Measurements from ENCODE around the gene SLC35A1.
"Not testable (repeated sequence)": the region's sequence is repeated elsewhere in the genome, so short reads cannot be mapped to it uniquely, and the experiment has no call there.

The SLC35A1 gene

GRCh38 chr6:87472525-87473418, at the start of gene SLC35A1:
SLC35A1 (plus strand) TSS chr6:87472974; CDS start chr6:87473004, 30 bp downstream.
- DNase-seq (ENCODE audit: low read depth): peak; percentile 32

GRCh38 chr6:87426789-87427188, 46.0 kb upstream of the SLC35A1 start:
- no peak for DNase-seq (ENCODE audit: low read depth)

- DNase-seq (ENCODE audit: low read depth): no peak
Measured at GRCh38 chr6:87430499-87430898, 42.3 kb upstream of the SLC35A1 start.

GRCh38 chr6:87431263-87431662, 41.5 kb upstream of the SLC35A1 start:
- DNase-seq (ENCODE audit: low read depth): no peak

- peak; percentile 36 for DNase-seq (ENCODE audit: low read depth)
Measured at GRCh38 chr6:87436435-87436834, 36.3 kb upstream of the SLC35A1 start.

- no peak for DNase-seq (ENCODE audit: low read depth)
Measured at GRCh38 chr6:87441711-87442110, 31.1 kb upstream of the SLC35A1 start.

- no peak for DNase-seq (ENCODE audit: low read depth)
Measured at GRCh38 chr6:87444362-87444761, 28.4 kb upstream of the SLC35A1 start.

GRCh38 chr6:87465051-87465450, 7.7 kb upstream of the SLC35A1 start:
- no peak for DNase-seq (ENCODE audit: low read depth)

- DNase-seq (ENCODE audit: low read depth): peak; percentile 11
Measured at GRCh38 chr6:87473419-87473903, 687 bp downstream of the SLC35A1 start.

GRCh38 chr6:87481931-87482330, 9.2 kb downstream of the SLC35A1 start:
- DNase-seq (ENCODE audit: low read depth): no peak

GRCh38 chr6:87482366-87482765, 9.6 kb downstream of the SLC35A1 start:
- no peak for DNase-seq (ENCODE audit: low read depth)

GRCh38 chr6:87483929-87484328, 11.2 kb downstream of the SLC35A1 start:
- DNase-seq (ENCODE audit: low read depth): no peak

- no peak for DNase-seq (ENCODE audit: low read depth)
Measured at GRCh38 chr6:87484491-87484890, 11.7 kb downstream of the SLC35A1 start.

GRCh38 chr6:87487555-87487954, 14.8 kb downstream of the SLC35A1 start:
- no peak for DNase-seq (ENCODE audit: low read depth)

GRCh38 chr6:87489326-87489725, 16.6 kb downstream of the SLC35A1 start:
- DNase-seq (ENCODE audit: low read depth): not testable (repeated sequence)

GRCh38 chr6:87494761-87495422, 22.1 kb downstream of the SLC35A1 start:
- no peak for DNase-seq (ENCODE audit: low read depth)

- no peak for DNase-seq (ENCODE audit: low read depth)
Measured at GRCh38 chr6:87498048-87498447, 25.3 kb downstream of the SLC35A1 start.

GRCh38 chr6:87501809-87502572, 29.2 kb downstream of the SLC35A1 start:
- no peak for DNase-seq (ENCODE audit: low read depth)

- DNase-seq (ENCODE audit: low read depth): no peak
Measured at GRCh38 chr6:87504441-87504840, 31.7 kb downstream of the SLC35A1 start.

- DNase-seq (ENCODE audit: low read depth): no peak
Measured at GRCh38 chr6:87514831-87515230, 42.1 kb downstream of the SLC35A1 start.

GRCh38 chr6:87518453-87518852, 45.7 kb downstream of the SLC35A1 start:
- no peak for DNase-seq (ENCODE audit: low read depth)

GRCh38 chr6:87522686-87523085, 49.9 kb downstream of the SLC35A1 start:
- DNase-seq (ENCODE audit: low read depth): no peak

Data from CMK (cell line).